OCI-LY7 (cell line): ENCODE measurements around the gene SLAMF1. TPM values are rescaled to one million over a fixed set of nuclear protein-coding genes. Genes with fewer than 3 reads are reported as not detected.

Source experiments
- BruUV-seq: library from RNA; stranded (reverse); fragments of 400-500 nt; replicated peaks from 2 replicates; lab custom pipeline; 2021; lab: Mats Ljungman, UMichigan
- CTCF ChIA-PET: fragments of 300-600 bp; sonication (Branson Sonifier 250); formaldehyde crosslinking; loops from one replicate; lab custom pipeline; 2022; ENCODE audit warnings: antibody characterized with exemption; ENCODE audit not compliant: unreplicated experiment; lab: Charles Lee
- POLR2A ChIA-PET: fragments of 300-600 bp; sonication (Branson Sonifier 250); formaldehyde crosslinking; loops from one replicate; lab custom pipeline; 2022; ENCODE audit warnings: antibody characterized with exemption; lab: Charles Lee
- DNase-seq: peaks from one replicate; pipeline ENCODE4 v3.0.0-alpha.2; 2015; ENCODE audit warnings: low spot score
- H2AFZ ChIP-seq: fragments of 200-600 bp; sonication (generic), shearing (Covaris generic); 2 replicates; pipeline ENCODE4 v1.6.1; 2014; ENCODE audit warnings: mild to moderate bottlenecking, antibody characterized with exemption, low read length, moderate library complexity
- H3K27ac ChIP-seq: fragments of 200-600 bp; sonication (generic); 2 replicates; pipeline ENCODE4 v1.5.1; 2014; ENCODE audit warnings: mixed run types, low read depth, mild to moderate bottlenecking, moderate library complexity, low read length, inconsistent platforms; ENCODE audit not compliant: poor library complexity, severe bottlenecking
- H3K36me3 ChIP-seq: fragments of 200-600 bp; sonication (generic); 2 replicates; pipeline ENCODE4 v1.6.1; 2014; ENCODE audit warnings: mild to moderate bottlenecking, antibody characterized with exemption, low read length, moderate library complexity, mixed read lengths; ENCODE audit not compliant: insufficient read depth
- H3K4me1 ChIP-seq: fragments of 200-600 bp; sonication (generic); 2 replicates; pipeline ENCODE4 v1.5.1; 2014; ENCODE audit warnings: mild to moderate bottlenecking, low read length; ENCODE audit not compliant: insufficient read depth, poor library complexity, severe bottlenecking
- H3K4me2 ChIP-seq: fragments of 200-600 bp; sonication (generic); 2 replicates; pipeline ENCODE4 v1.6.1; 2014; ENCODE audit warnings: mild to moderate bottlenecking, low read length
- H3K4me3 ChIP-seq: fragments of 200-600 bp; sonication (generic); 2 replicates; pipeline ENCODE4 v1.5.1; 2014; ENCODE audit warnings: mild to moderate bottlenecking, low read depth, low read length; ENCODE audit not compliant: poor library complexity, severe bottlenecking
- H3K79me2 ChIP-seq: fragments of 200-600 bp; sonication (generic); 2 replicates; pipeline ENCODE4 v1.6.1; 2016; ENCODE audit warnings: low read depth, mild to moderate bottlenecking, low read length, moderate library complexity, mixed read lengths; ENCODE audit not compliant: insufficient read depth
- H3K9me2 ChIP-seq: fragments of 200-600 bp; sonication (generic); 2 replicates; pipeline ENCODE4 v1.6.1; 2016; ENCODE audit warnings: mild to moderate bottlenecking, low read length, mixed read lengths; ENCODE audit not compliant: insufficient read depth
- H3K9me3 ChIP-seq: fragments of 200-600 bp; sonication (generic); 2 replicates; pipeline ENCODE4 v1.6.1; 2014; ENCODE audit warnings: mild to moderate bottlenecking, mixed run types, low read length, mixed read lengths
- H4K20me1 ChIP-seq: fragments of 200-600 bp; sonication (generic); 2 replicates; pipeline ENCODE4 v1.6.1; 2014; ENCODE audit warnings: mild to moderate bottlenecking, antibody characterized with exemption, low read length, moderate library complexity, mixed read lengths; ENCODE audit not compliant: insufficient read depth
- EZH2phosphoT487 ChIP-seq: fragments of 200-600 bp; sonication (generic); IDR thresholded peaks from 2 replicates; pipeline ENCODE4 v1.6.1; 2018; ENCODE audit warnings: low read depth, borderline replicate concordance, mild to moderate bottlenecking, mixed run types, antibody characterized with exemption, low read length, moderate library complexity, mixed read lengths
- intact Hi-C: fragments of 100-400 bp; cut with micrococcal nuclease; formaldehyde crosslinking; loops from one replicate; pipeline ENCODE4 v1.10.0; 2022; ENCODE audit not compliant: unreplicated experiment
- total RNA-seq, 2 experiments: library from RNA; depleted of rRNA in 1 of 2; stranded (reverse); fragments of >200 nt in 1 of 2; shearing (Covaris generic) in 1 of 2; gene quantifications; 2 replicates each; pipeline ENCODE4 v1.2.3, GENCODE V29; 2014 to 2022
- TF ChIP-seq, protein P1 (sequence below): fragments of 200-600 bp; sonication (generic); conservative IDR thresholded peaks from 2 replicates; pipeline ENCODE4 v1.5.1; 2014; ENCODE audit warnings: mild to moderate bottlenecking, antibody characterized with exemption, low read length, moderate library complexity, mixed read lengths

SLAMF1 gene
- total RNA-seq, 2 experiments from 2014 or later: 0.32 to 0.72 TPM

DNA sequence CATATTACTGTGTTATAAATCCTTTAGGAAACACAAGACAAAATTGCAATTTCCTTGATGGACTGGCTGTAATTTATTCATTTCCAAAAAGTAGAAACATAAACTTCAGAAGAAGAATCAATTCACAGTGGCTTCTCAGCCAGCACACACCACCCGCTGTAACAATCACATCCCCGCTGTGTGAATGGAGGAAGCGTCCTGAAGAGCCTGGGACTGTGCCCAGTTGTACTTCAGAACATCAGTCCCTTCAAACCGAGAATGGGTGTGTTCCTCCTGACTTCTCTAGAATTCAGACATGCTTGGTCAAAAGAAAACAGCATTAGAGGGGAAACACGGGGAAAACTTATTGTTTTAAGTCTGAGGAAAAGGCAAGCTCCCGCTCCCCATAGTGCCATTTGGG lies 38.8 kb downstream of the SLAMF1 start:
- H3K79me2 ChIP-seq: no peaks in the 10 kb centered on the region
- H3K4me3 ChIP-seq: no peak overlapping the region
- no TSS peak for BruUV-seq
- TF ChIP-seq, protein P1, sequence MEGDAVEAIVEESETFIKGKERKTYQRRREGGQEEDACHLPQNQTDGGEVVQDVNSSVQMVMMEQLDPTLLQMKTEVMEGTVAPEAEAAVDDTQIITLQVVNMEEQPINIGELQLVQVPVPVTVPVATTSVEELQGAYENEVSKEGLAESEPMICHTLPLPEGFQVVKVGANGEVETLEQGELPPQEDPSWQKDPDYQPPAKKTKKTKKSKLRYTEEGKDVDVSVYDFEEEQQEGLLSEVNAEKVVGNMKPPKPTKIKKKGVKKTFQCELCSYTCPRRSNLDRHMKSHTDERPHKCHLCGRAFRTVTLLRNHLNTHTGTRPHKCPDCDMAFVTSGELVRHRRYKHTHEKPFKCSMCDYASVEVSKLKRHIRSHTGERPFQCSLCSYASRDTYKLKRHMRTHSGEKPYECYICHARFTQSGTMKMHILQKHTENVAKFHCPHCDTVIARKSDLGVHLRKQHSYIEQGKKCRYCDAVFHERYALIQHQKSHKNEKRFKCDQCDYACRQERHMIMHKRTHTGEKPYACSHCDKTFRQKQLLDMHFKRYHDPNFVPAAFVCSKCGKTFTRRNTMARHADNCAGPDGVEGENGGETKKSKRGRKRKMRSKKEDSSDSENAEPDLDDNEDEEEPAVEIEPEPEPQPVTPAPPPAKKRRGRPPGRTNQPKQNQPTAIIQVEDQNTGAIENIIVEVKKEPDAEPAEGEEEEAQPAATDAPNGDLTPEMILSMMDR: no peak
- TF ChIP-seq EZH2phosphoT487: no peak
- H3K36me3 ChIP-seq: peaks cover 7% of the 10 kb centered on the region; the same call in 1 of the 2 replicates
- 0 out of 2 replicates have a peak overlapping the region, but pooled peaks have one; percentile 24 for H3K4me2 ChIP-seq
- peak overlapping the region; percentile 66; the same call in 1 of the 2 replicates for H2AFZ ChIP-seq
- intact Hi-C loops: loop anchor here (5.0 kb wide), 2 partner anchors 266 to 406 kb away; partner anchors contain the start of genes COPA and NCSTN
- POLR2A ChIA-PET: interaction anchor here (0.7 to 2.7 kb wide), 6 partner anchors 11 to 231 kb away, joined by 3 to 17 read pairs (median 4); no protein-coding TSS in a partner anchor
- no peak for DNase-seq
- peaks cover 26% of the 10 kb centered on the region; the same call in 1 of the 2 replicates for H3K9me3 ChIP-seq
- H3K9me2 ChIP-seq: no peaks in the 10 kb centered on the region
- no peaks in the 10 kb centered on the region for H4K20me1 ChIP-seq
- H3K27ac ChIP-seq: no peak overlapping the region
- H3K4me1 ChIP-seq: peaks cover 60% of the 10 kb centered on the region
- CTCF ChIA-PET: interaction anchor here (1.0 to 2.7 kb wide), 2 partner anchors 67 to 179 kb away, joined by 5 to 9 read pairs; no protein-coding TSS in a partner anchor

DNA sequence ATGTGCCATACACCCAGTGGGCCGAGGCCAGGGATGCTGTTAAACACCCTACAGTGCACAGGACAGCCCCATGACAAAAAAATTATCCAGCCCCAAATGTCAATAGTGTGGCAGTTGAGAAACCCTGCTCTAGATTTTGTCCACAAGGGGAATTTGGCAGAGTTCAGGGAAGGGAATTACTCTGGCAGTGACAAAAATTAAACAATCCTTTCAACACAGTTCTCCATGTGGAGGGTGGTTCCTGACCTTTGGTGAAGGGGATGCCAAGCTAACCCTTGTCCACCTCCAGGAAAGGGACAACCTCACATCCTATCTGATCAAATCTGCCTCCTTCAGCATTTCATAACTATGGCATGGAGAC lies 39.2 kb downstream of the SLAMF1 start:
- no TSS peak for BruUV-seq
- intact Hi-C loops: loop anchor here (1.0 to 5.0 kb wide), 7 partner anchors 57 to 405 kb away; partner anchors contain the start of genes COPA and NCSTN

More for the DNA sequence above, 39.2 kb downstream of the SLAMF1 start:
- CTCF ChIA-PET: interaction anchor here (0.6 to 2.7 kb wide), 5 partner anchors 11 to 229 kb away, joined by 3 to 9 read pairs (median 4); no protein-coding TSS in a partner anchor
- no peak for DNase-seq
- Histone ChIP-seq H3K36me3 (peaks cover 7% of the 10 kb centered on the region; the same call in 1 of the 2 replicates), H3K79me2 (no peaks in the 10 kb centered on the region), H3K4me1 (peaks cover 60% of the 10 kb centered on the region), H3K9me2 (no peaks in the 10 kb centered on the region), H3K27ac (peak overlapping the region; percentile 2), H3K4me2 (peak overlapping the region; percentile 24), H3K9me3 (peaks cover 27% of the 10 kb centered on the region; the same call in 1 of the 2 replicates), H3K4me3 (no peak overlapping the region), H4K20me1 (no peaks in the 10 kb centered on the region), H2AFZ (peak overlapping the region; percentile 66; the same call in 1 of the 2 replicates)
- POLR2A ChIA-PET: interaction anchor here (1.4 to 2.7 kb wide), 3 partner anchors 11 to 176 kb away, joined by 3 to 17 read pairs (median 4); no protein-coding TSS in a partner anchor
- TF ChIP-seq, protein P1: no peak
- no peak for TF ChIP-seq EZH2phosphoT487
